GM18511 (cell line): ENCODE results near the gene THPO.

Experiments used
- ATAC-seq: cut with Tn5 transposase; IDR thresholded peaks from one replicate; pipeline ENCODE4 v1.9.1; 2021; ENCODE audit warnings: mild to moderate bottlenecking, moderate library complexity; ENCODE audit not compliant: unreplicated experiment

Gene THPO

GRCh38 chr3:184368116-184368515 is 9.9 kb downstream of the THPO start:
- no peak for ATAC-seq

GRCh38 chr3:184366619-184367289 is 11.3 kb downstream of the THPO start:
- no peak for ATAC-seq

- peak; percentile 84 for ATAC-seq
Observed at GRCh38 chr3:184362668-184363546, 15.1 kb downstream of the THPO start.

GRCh38 chr3:184361932-184362667 is 15.9 kb downstream of the THPO start:
- ATAC-seq, result peak; percentile 11

- peak; percentile 47 for ATAC-seq
Observed at GRCh38 chr3:184361532-184361931, 16.5 kb downstream of the THPO start, which contains the start of the genes CLCN2 and POLR2H. TSS of gene CLCN2 (minus strand) at chr3:184361605. CDS start at chr3:184361479, 126 bp downstream. TSS of gene POLR2H (plus strand) at chr3:184361710. CDS start at chr3:184363493, 1,783 bp downstream.

- ATAC-seq, result peak; percentile 4
Observed at GRCh38 chr3:184360929-184361531, 17.0 kb downstream of the THPO start.

GRCh38 chr3:184360070-184360928 is 17.7 kb downstream of the THPO start:
- no peak for ATAC-seq

- ATAC-seq, result no peak
Observed at GRCh38 chr3:184359610-184360009, 18.4 kb downstream of the THPO start.

GRCh38 chr3:184358921-184359350 is 19.1 kb downstream of the THPO start:
- no peak for ATAC-seq

- no peak for ATAC-seq
Observed at GRCh38 chr3:184358124-184358767, 19.8 kb downstream of the THPO start.

- no peak for ATAC-seq
Observed at GRCh38 chr3:184357248-184358123, 20.5 kb downstream of the THPO start.

- no peak for ATAC-seq
Observed at GRCh38 chr3:184355261-184356040, 22.6 kb downstream of the THPO start.

GRCh38 chr3:184354754-184355153 is 23.3 kb downstream of the THPO start:
- ATAC-seq, result no peak

GRCh38 chr3:184354121-184354728 is 23.8 kb downstream of the THPO start:
- no peak for ATAC-seq

- ATAC-seq, result no peak
Observed at GRCh38 chr3:184353546-184353941, 24.5 kb downstream of the THPO start.

- no peak for ATAC-seq
Observed at GRCh38 chr3:184352897-184353545, 25.0 kb downstream of the THPO start.
